K562 (cell line): Measurements from ENCODE around the gene CTSW. TPM values are rescaled to one million over a fixed set of nuclear protein-coding genes. Genes with fewer than 3 reads are reported as not detected.

ENCODE experiments used
- ATAC-seq: fragments of 200-7000 bp; cut with Tn5 transposase; 3 replicates; pipeline ENCODE4 v1.9.1; 2020; ENCODE audit warnings: moderate library complexity
- BruUV-seq: library from RNA; stranded (reverse); fragments of 400-500 nt; replicated peaks from 2 replicates; lab custom pipeline; 2021; lab: Mats Ljungman, UMichigan
- CTCF ChIA-PET: fragments of 300-600 bp; formaldehyde crosslinking; extraction: SDS; loops from one replicate; lab custom pipeline; 2021; ENCODE audit warnings: low intra/inter-chr PET ratio; lab: Yijun Ruan, JAX
- POLR2A ChIA-PET: fragments of 300-600, 350-650 bp; sonication (Branson Sonifier 250); formaldehyde crosslinking; extraction: SDS; loops from one replicate; lab custom pipeline; 2021; ENCODE audit warnings: antibody characterized with exemption, inconsistent platforms; lab: Yijun Ruan, JAX
- DNase-seq, 4 experiments: peaks; one replicate each; pipeline versions ENCODE4 v3.0.0 to v3.0.0-alpha.2; 2011 to 2018; ENCODE audit warnings: low spot score in 3 of 4, mixed read lengths in 3 of 4; ENCODE audit errors: extremely low read depth in 1 of 4
- FAIRE-seq: peaks from 2 replicates; lab custom pipeline; 2011; peaks lifted over from hg19 to GRCh38; lab: Jason Lieb, UNC
- H2AFZ ChIP-seq: 2 replicates; pipeline ENCODE4 v1.6.0; 2011; ENCODE audit warnings: low read depth, low read length, control low read depth, inconsistent platforms
- H3K27ac ChIP-seq: fragments of 200-600 bp; 3 replicates; pipeline ENCODE4 v1.8.0; 2011; ENCODE audit warnings: low read depth, mild to moderate bottlenecking, control low read depth, inconsistent platforms, low read length, moderate library complexity, mixed read lengths; ENCODE audit errors: extremely low read depth
- H3K27me3 ChIP-seq, 2 experiments: fragments of 300-600 bp in 1 of 2; 2 replicates in 1 of 2; 3 replicates in 1 of 2; pipeline versions ENCODE4 v1.6.0 to v1.8.0; 2011; ENCODE audit warnings: inconsistent platforms in 2 of 2, low read length in 2 of 2, mild to moderate bottlenecking in 1 of 2, mixed read lengths in 1 of 2, moderate library complexity in 1 of 2; ENCODE audit not compliant: control insufficient read depth in 2 of 2, insufficient read depth in 2 of 2
- H3K36me3 ChIP-seq: fragments of 300-600 bp; 3 replicates; pipeline ENCODE4 v1.8.0; 2011; ENCODE audit warnings: mild to moderate bottlenecking, low read length, inconsistent platforms; ENCODE audit not compliant: control insufficient read depth, insufficient read depth
- H3K4me1 ChIP-seq, 2 experiments: fragments of 200-600 bp in 1 of 2; replicated peaks in 1 of 2; 2 replicates in 1 of 2; 3 replicates in 1 of 2; pipeline versions ENCODE4 v1.5.1 to v1.8.0; 2011; ENCODE audit warnings: inconsistent platforms in 2 of 2, low read length in 2 of 2, mild to moderate bottlenecking in 1 of 2, mixed read lengths in 1 of 2, moderate library complexity in 1 of 2; ENCODE audit not compliant: control insufficient read depth in 2 of 2, insufficient read depth in 2 of 2
- H3K4me2 ChIP-seq: 2 replicates; pipeline ENCODE4 v1.6.1; 2011; ENCODE audit warnings: low read length, control low read depth, inconsistent platforms, mixed read lengths; ENCODE audit not compliant: insufficient read depth
- H3K4me3 ChIP-seq: fragments of 200-600 bp; sonication (generic), shearing (Covaris generic); 2 replicates; pipeline ENCODE4 v1.5.1; 2016; ENCODE audit warnings: control low read depth, inconsistent platforms
- H3K79me2 ChIP-seq: fragments of 200-600 bp; 3 replicates; pipeline ENCODE4 v1.8.0; 2011; ENCODE audit warnings: low read length, inconsistent platforms; ENCODE audit not compliant: control insufficient read depth, insufficient read depth
- H3K9ac ChIP-seq, 2 experiments: 2 replicates each; pipeline versions ENCODE4 v1.6.0 to v1.6.1; 2011; ENCODE audit warnings: low read depth in 2 of 2, low read length in 2 of 2, control low read depth in 1 of 2, inconsistent platforms in 1 of 2, mild to moderate bottlenecking in 1 of 2, mixed read lengths in 1 of 2; ENCODE audit not compliant: insufficient read depth in 1 of 2
- H3K9me1 ChIP-seq: one replicate; pipeline ENCODE4 v1.6.0; 2011; ENCODE audit warnings: inconsistent platforms, mild to moderate bottlenecking, low read length, moderate library complexity; ENCODE audit not compliant: control insufficient read depth, insufficient read depth
- H3K9me3 ChIP-seq: replicated peaks from 2 replicates; pipeline ENCODE4 v1.5.1; 2011; ENCODE audit warnings: low read depth, low read length, inconsistent platforms; ENCODE audit not compliant: control insufficient read depth, insufficient read depth
- H4K20me1 ChIP-seq: replicated peaks from 2 replicates; pipeline ENCODE4 v1.6.1; 2011; ENCODE audit warnings: low read length, inconsistent platforms, mixed read lengths; ENCODE audit not compliant: control insufficient read depth, insufficient read depth
- DPF2 ChIP-seq: fragments of 450-650 bp; IDR thresholded peaks from 2 replicates; pipeline ENCODE4 v1.6.1; 2016
- POLR2G ChIP-seq: fragments of 200-400 bp; formaldehyde crosslinking; IDR thresholded peaks from 2 replicates; pipeline ENCODE4 v1.6.1; 2017; ENCODE audit warnings: low read depth, mild to moderate bottlenecking, antibody characterized with exemption, low read length, moderate library complexity
- RBFOX2 ChIP-seq: fragments of 200-400 bp; formaldehyde crosslinking; IDR thresholded peaks from 2 replicates; pipeline ENCODE4 v1.6.1; 2017; ENCODE audit warnings: low read depth, mild to moderate bottlenecking, low read length, moderate library complexity
- ZNF518B ChIP-seq: fragments of 250-450 bp; sonication (Bioruptor Pico); IDR thresholded peaks from 2 replicates; pipeline ENCODE4 v1.5.0; 2021; ENCODE audit warnings: mild to moderate bottlenecking, moderate library complexity
- WGBS: fragments of 100-300 bp; shearing (Covaris generic); methylation state at CpG from one replicate; pipeline ENCODE4 v1.1.6; 2016; ENCODE audit warnings: low coverage, mixed read lengths; ENCODE audit not compliant: insufficient coverage; ENCODE audit errors: missing lambda C conversion rate; 5-methylcytosine and 5-hydroxymethylcytosine counted together
- in situ Hi-C: fragments of 300-500 bp; cut with MboI; formaldehyde crosslinking; loops from 4 replicates; pipeline ENCODE4 v1.15.0; 2018; ENCODE audit warnings: inconsistent platforms, mixed read lengths
- intact Hi-C: fragments of 100-400 bp; cut with micrococcal nuclease; formaldehyde crosslinking; loops from 2 replicates; pipeline ENCODE4 v1.14.2; 2022
- polyA plus RNA-seq, 8 experiments: library from polyadenylated mRNA; depleted of rRNA in 4 of 8; stranded (reverse) in 5 of 8; unstranded in 3 of 8; fragments of >200 nt; fragmentation: Nextera tagmentation in 2 of 8; fragmentation: Illumina TruSeq in 1 of 8; extraction: Ambion mirVana in 2 of 8; extraction: Trizol in 1 of 8; gene quantifications; 2 replicates each; pipeline versions ENCODE4 v1.2.1 to v1.2.3, GENCODE V29; 2011 to 2014; ENCODE audit warnings: inconsistent platforms in 1 of 8, missing spikeins in 1 of 8
- total RNA-seq, 7 experiments: library from RNA; depleted of rRNA in 6 of 7; stranded (reverse); fragments of >200 nt in 6 of 7; fragmentation: Illumina TruSeq in 2 of 7; extraction: Trizol in 2 of 7; gene quantifications; 2 replicates each; pipeline versions ENCODE4 v1.2.1 to v1.2.3, GENCODE V29; 2011 to 2021; ENCODE audit warnings: low replicate concordance in 1 of 7

The CTSW gene
- total and polyA plus RNA-seq, 9 of the 15 experiments (the other 6 are each of a cell fraction or from before 2014, with no cell fraction given): 0.04 TPM; not detected in 8

GRCh38 chr11:65864706-65865471, 14.7 kb upstream of the CTSW start:
- TF ChIP-seq RBFOX2 (peak; percentile 46), DPF2 (no peak)
- H4K20me1 ChIP-seq: no peaks in the 10 kb centered on the region
- H2AFZ ChIP-seq: no peak overlapping the region
- no peaks in the 10 kb centered on the region for H3K9me3 ChIP-seq
- no peak for ATAC-seq
- H3K36me3 ChIP-seq: peaks cover 72% of the 10 kb centered on the region; the same call in 2 of the 3 replicates
- POLR2A ChIA-PET: interaction anchor here (0.5 to 8.2 kb wide), 5 partner anchors 9 to 45 kb away, joined by 3 to 147 read pairs (median 5); partner anchors contain the start of genes CCDC85B, CTSW and FIBP
- 90% methylated on average over 14 of the region's 18 CpGs for WGBS
- no peak for DNase-seq
- no peak overlapping the region for H3K27ac ChIP-seq
- peaks cover 22 to 76% of the 10 kb centered on the region in 2 experiments for H3K4me1 ChIP-seq
- no peak overlapping the region for H3K4me3 ChIP-seq
- no peaks in the 10 kb centered on the region for H3K9me1 ChIP-seq
- no peak overlapping the region for H3K4me2 ChIP-seq
- BruUV-seq: no TSS peak
- CTCF ChIA-PET: no interaction called here
- H3K27me3 ChIP-seq: no peaks in the 10 kb centered on the region
- H3K9ac ChIP-seq: peak overlapping the region in 1 of 2 experiments; percentile 56; a peak in 1 of 4 replicates
- intact Hi-C loops (no loop called here), in situ Hi-C loops (no loop called here)
- no peak for FAIRE-seq
- H3K79me2 ChIP-seq: peaks cover 26% of the 10 kb centered on the region

- 97% methylated on average over 7 of the region's 9 CpGs for WGBS
- TF ChIP-seq POLR2G (peak; percentile 56; the same call in 1 of the 2 replicates), RBFOX2 (peak; percentile 68), ZNF518B (no peak)
- FAIRE-seq: no peak
- Histone ChIP-seq H3K27ac (no peak overlapping the region), H3K79me2 (peaks cover 24% of the 10 kb centered on the region), H3K36me3 (peaks cover 72% of the 10 kb centered on the region; the same call in 2 of the 3 replicates), H3K27me3 (no peaks in the 10 kb centered on the region), H3K4me3 (no peak overlapping the region), H3K9me3 (no peaks in the 10 kb centered on the region), H3K4me2 (no peak overlapping the region), H3K9me1 (no peaks in the 10 kb centered on the region), H4K20me1 (no peaks in the 10 kb centered on the region), H2AFZ (no peak overlapping the region), H3K4me1 (peaks cover 25 to 79% of the 10 kb centered on the region in 2 experiments), H3K9ac (peak overlapping the region in 1 of 2 experiments; percentile 29; a peak in 1 of 4 replicates)
- ChIA-PET CTCF (no interaction called here), POLR2A (interaction anchor here (0.5 to 8.2 kb wide), 4 partner anchors 8 to 1138 kb away, joined by 3 to 147 read pairs (median 5); partner anchors contain the start of genes CCDC85B, CTSW and FIBP)
- in situ Hi-C loops: no loop called here
- no TSS peak for BruUV-seq
- no peak for DNase-seq
- intact Hi-C loops: no loop called here
- ATAC-seq: no peak
Observed at GRCh38 chr11:65865550-65866172, 14.0 kb upstream of the CTSW start.
